Lower lobe of right lung (tissue), 2 donors: ENCODE results near the gene UFD1. TPM values are rescaled to one million over a fixed set of nuclear protein-coding genes. Genes with fewer than 3 reads are reported as not detected.

Experiments
- ATAC-seq, 2 donors: fragments of 200-7000 bp; cut with Tn5 transposase; one replicate each; pipeline ENCODE4 v1.9.1; 2020 to 2022; ENCODE audit warnings: mild to moderate bottlenecking in 2 of 2, moderate library complexity in 2 of 2
- DNase-seq: peaks from one replicate; pipeline ENCODE4 v3.0.0-alpha.2; 2020
- H3K27ac ChIP-seq: fragments of 200-600 bp; one replicate; pipeline ENCODE4 v1.8.0; 2022
- H3K27me3 ChIP-seq: fragments of 200-600 bp; one replicate; pipeline ENCODE4 v1.8.0; 2022; ENCODE audit warnings: low read depth
- H3K36me3 ChIP-seq: fragments of 200-600 bp; one replicate; pipeline ENCODE4 v1.8.0; 2022; ENCODE audit warnings: mild to moderate bottlenecking
- H3K4me1 ChIP-seq: fragments of 200-600 bp; one replicate; pipeline ENCODE4 v1.8.0; 2022
- H3K4me3 ChIP-seq: fragments of 200-600 bp; one replicate; pipeline ENCODE4 v1.8.0; 2022; ENCODE audit warnings: mild to moderate bottlenecking
- H3K9me3 ChIP-seq: fragments of 200-600 bp; one replicate; pipeline ENCODE4 v1.8.0; 2022
- CTCF ChIP-seq: fragments of 200-600 bp; IDR thresholded peaks from one replicate; pipeline ENCODE4 v1.8.0; 2022; ENCODE audit warnings: antibody characterized with exemption, mild to moderate bottlenecking
- intact Hi-C: fragments of 100-400 bp; cut with DNase I; formaldehyde crosslinking; loops from one replicate; pipeline ENCODE4 v1.11.0; 2022
- total RNA-seq: library from RNA; stranded (reverse); fragmentation: NEBNext Ultra II Directional; extraction: Animal tissue kit (Norgen Biotek cat#: 25700); gene quantifications from one replicate; pipeline ENCODE4 v1.2.1, GENCODE V29; 2021
- donor health status: DM: no; HTN: yes; CAD: no; lungs with severe emphysema.

UFD1 gene
- total RNA-seq, 1 donor from 2014 or later = 36.7 TPM

- ATAC-seq = no peak
Measured at GRCh38 chr22:19407649-19408606, 71.1 kb downstream of the UFD1 start.

GRCh38 chr22:19406846-19407245 is 72.1 kb downstream of the UFD1 start:
- Histone ChIP-seq H3K36me3 (peaks cover 61% of the 10 kb centered on the region), H3K4me3 (no peak overlapping the region), H3K9me3 (no peaks in the 10 kb centered on the region), H3K4me1 (no peaks in the 10 kb centered on the region), H3K27me3 (no peaks in the 10 kb centered on the region), H3K27ac (no peak overlapping the region)
- ATAC-seq (no peak), DNase-seq (no peak)
- intact Hi-C loops = no loop called here
- TF ChIP-seq CTCF = no peak

More at GRCh38 chr22:19407649-19408606, 71.1 kb downstream of the UFD1 start:
- no peaks in the 10 kb centered on the region for H3K9me3 ChIP-seq
- intact Hi-C loops = no loop called here
- H3K4me3 ChIP-seq = no peak overlapping the region
- no peak for TF ChIP-seq CTCF
- H3K27me3 ChIP-seq = no peaks in the 10 kb centered on the region
- H3K27ac ChIP-seq = no peak overlapping the region
- DNase-seq = no peak
- H3K4me1 ChIP-seq = no peaks in the 10 kb centered on the region
- peaks cover 61% of the 10 kb centered on the region for H3K36me3 ChIP-seq

- ATAC-seq = no peak
- intact Hi-C loops = no loop called here
- TF ChIP-seq CTCF = no peak
- no peaks in the 10 kb centered on the region for H3K27me3 ChIP-seq
- H3K27ac ChIP-seq = no peak overlapping the region
- no peak overlapping the region for H3K4me3 ChIP-seq
- H3K4me1 ChIP-seq = no peaks in the 10 kb centered on the region
- H3K9me3 ChIP-seq = no peaks in the 10 kb centered on the region
- peaks cover 63% of the 10 kb centered on the region for H3K36me3 ChIP-seq
- no peak for DNase-seq
Measured at GRCh38 chr22:19406281-19406811, 72.6 kb downstream of the UFD1 start.

- peaks cover 68% of the 10 kb centered on the region for H3K36me3 ChIP-seq
- DNase-seq (no peak), ATAC-seq (no peak)
- H3K4me1 ChIP-seq = no peaks in the 10 kb centered on the region
- no peak overlapping the region for H3K27ac ChIP-seq
- H3K27me3 ChIP-seq = no peaks in the 10 kb centered on the region
- no peaks in the 10 kb centered on the region for H3K9me3 ChIP-seq
- no peak for TF ChIP-seq CTCF
- intact Hi-C loops = no loop called here
- no peak overlapping the region for H3K4me3 ChIP-seq
Measured at GRCh38 chr22:19405652-19406051, 73.3 kb downstream of the UFD1 start.

GRCh38 chr22:19405133-19405532 is 73.9 kb downstream of the UFD1 start:
- intact Hi-C loops = no loop called here
- DNase-seq = no peak
- no peak for ATAC-seq
- no peak for TF ChIP-seq CTCF
- Histone ChIP-seq H3K9me3 (no peaks in the 10 kb centered on the region), H3K4me1 (no peaks in the 10 kb centered on the region), H3K27ac (no peak overlapping the region), H3K4me3 (no peak overlapping the region), H3K36me3 (peaks cover 68% of the 10 kb centered on the region), H3K27me3 (no peaks in the 10 kb centered on the region)
